ENCODE results near the gene GALNT17.

The GALNT17 gene

DNA sequence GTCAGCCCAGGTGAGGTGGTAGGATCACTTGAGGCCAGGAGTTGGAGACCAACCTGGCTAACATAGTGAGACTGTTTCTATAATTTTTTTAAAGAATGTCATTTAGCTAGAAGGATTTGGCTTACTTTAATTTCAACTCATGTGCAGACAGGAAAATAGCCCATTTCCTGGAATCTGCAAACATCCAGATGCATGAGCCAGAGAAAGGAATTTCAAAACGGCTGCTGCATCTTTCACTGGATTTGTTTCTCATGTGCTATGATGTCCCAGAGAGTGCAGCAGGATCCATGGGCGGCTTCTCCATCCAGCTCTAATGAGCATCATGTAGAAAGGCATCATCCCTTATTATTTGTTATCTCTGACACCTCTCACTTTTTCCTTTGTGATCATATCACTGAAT lies 149.3 kb downstream of the GALNT17 start:
- DNase-seq: no peak
- H3K36me3 ChIP-seq (replicated peaks): no peaks in the 10 kb centered on the region
- H3K27me3 ChIP-seq (replicated peaks): no peaks in the 10 kb centered on the region
- in situ Hi-C loops (cut with HindIII; ENCODE audit: low pct_ligation_motif_present, low sequenced_read_pairs): no loop called here
- H3K27ac ChIP-seq: no peak overlapping the region
- TF ChIP-seq, protein P1, sequence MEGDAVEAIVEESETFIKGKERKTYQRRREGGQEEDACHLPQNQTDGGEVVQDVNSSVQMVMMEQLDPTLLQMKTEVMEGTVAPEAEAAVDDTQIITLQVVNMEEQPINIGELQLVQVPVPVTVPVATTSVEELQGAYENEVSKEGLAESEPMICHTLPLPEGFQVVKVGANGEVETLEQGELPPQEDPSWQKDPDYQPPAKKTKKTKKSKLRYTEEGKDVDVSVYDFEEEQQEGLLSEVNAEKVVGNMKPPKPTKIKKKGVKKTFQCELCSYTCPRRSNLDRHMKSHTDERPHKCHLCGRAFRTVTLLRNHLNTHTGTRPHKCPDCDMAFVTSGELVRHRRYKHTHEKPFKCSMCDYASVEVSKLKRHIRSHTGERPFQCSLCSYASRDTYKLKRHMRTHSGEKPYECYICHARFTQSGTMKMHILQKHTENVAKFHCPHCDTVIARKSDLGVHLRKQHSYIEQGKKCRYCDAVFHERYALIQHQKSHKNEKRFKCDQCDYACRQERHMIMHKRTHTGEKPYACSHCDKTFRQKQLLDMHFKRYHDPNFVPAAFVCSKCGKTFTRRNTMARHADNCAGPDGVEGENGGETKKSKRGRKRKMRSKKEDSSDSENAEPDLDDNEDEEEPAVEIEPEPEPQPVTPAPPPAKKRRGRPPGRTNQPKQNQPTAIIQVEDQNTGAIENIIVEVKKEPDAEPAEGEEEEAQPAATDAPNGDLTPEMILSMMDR (IDR thresholded peaks at IDR 0.05; ENCODE audit: low read depth, low read length, missing control alignments): no peak
- H3K4me3 ChIP-seq (ENCODE audit: low read depth, low read length): no peak overlapping the region

GRCh38 chr7:71283802-71284201 lies 151.9 kb downstream of the GALNT17 start:
- H3K27ac ChIP-seq: no peak overlapping the region
- in situ Hi-C loops (cut with HindIII; ENCODE audit: low pct_ligation_motif_present, low sequenced_read_pairs): no loop called here
- no peak for DNase-seq
- no peaks in the 10 kb centered on the region for H3K36me3 ChIP-seq (replicated peaks)
- H3K4me3 ChIP-seq (ENCODE audit: low read depth, low read length): no peak overlapping the region
- TF ChIP-seq, protein P1 (IDR thresholded peaks at IDR 0.05; ENCODE audit: low read depth, low read length, missing control alignments): no peak
- H3K27me3 ChIP-seq (replicated peaks): no peaks in the 10 kb centered on the region

- no peak overlapping the region for H3K4me3 ChIP-seq (ENCODE audit: low read depth, low read length)
- no peak overlapping the region for H3K27ac ChIP-seq
- TF ChIP-seq, protein P1 (IDR thresholded peaks at IDR 0.05; ENCODE audit: low read depth, low read length, missing control alignments): no peak
- H3K36me3 ChIP-seq (replicated peaks): no peaks in the 10 kb centered on the region
- H3K27me3 ChIP-seq (replicated peaks): no peaks in the 10 kb centered on the region
- DNase-seq: no peak
- in situ Hi-C loops (cut with HindIII; ENCODE audit: low pct_ligation_motif_present, low sequenced_read_pairs): no loop called here
Observed at GRCh38 chr7:71285571-71286145, 153.7 kb downstream of the GALNT17 start.

DNA sequence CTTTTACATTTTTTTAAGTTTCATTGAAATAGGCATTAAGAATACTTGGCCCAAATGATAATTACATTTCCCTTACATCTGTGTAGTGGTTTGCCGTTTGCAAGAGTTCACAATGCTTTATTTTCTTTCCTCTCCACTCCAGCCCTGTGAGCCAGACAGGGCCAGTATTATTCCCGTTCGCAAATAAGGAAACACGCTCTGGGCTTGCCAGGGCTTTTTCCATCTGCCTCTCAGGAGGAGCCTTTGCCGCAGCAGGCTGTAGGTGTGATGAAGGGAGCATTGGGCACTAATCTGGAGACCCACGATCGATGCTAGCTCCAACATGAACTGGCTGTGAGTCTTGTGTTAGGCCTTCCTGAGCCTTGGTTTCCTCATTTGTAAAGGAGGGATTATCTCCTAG lies 154.4 kb downstream of the GALNT17 start:
- TF ChIP-seq, protein P1 (IDR thresholded peaks at IDR 0.05; ENCODE audit: low read depth, low read length, missing control alignments): no peak
- H3K27ac ChIP-seq: no peak overlapping the region
- no peak overlapping the region for H3K4me3 ChIP-seq (ENCODE audit: low read depth, low read length)
- in situ Hi-C loops (cut with HindIII; ENCODE audit: low pct_ligation_motif_present, low sequenced_read_pairs): no loop called here
- no peak for DNase-seq
- no peaks in the 10 kb centered on the region for H3K36me3 ChIP-seq (replicated peaks)
- H3K27me3 ChIP-seq (replicated peaks): no peaks in the 10 kb centered on the region

- Histone ChIP-seq H3K27me3 (replicated peaks) (no peaks in the 10 kb centered on the region), H3K4me3 (ENCODE audit: low read depth, low read length) (no peak overlapping the region), H3K27ac (no peak overlapping the region), H3K36me3 (replicated peaks) (no peaks in the 10 kb centered on the region)
- in situ Hi-C loops (cut with HindIII; ENCODE audit: low pct_ligation_motif_present, low sequenced_read_pairs): no loop called here
- TF ChIP-seq, protein P1 (IDR thresholded peaks at IDR 0.05; ENCODE audit: low read depth, low read length, missing control alignments): no peak
- DNase-seq: no peak
Observed at GRCh38 chr7:71286924-71287323, 155.0 kb downstream of the GALNT17 start.

DNA sequence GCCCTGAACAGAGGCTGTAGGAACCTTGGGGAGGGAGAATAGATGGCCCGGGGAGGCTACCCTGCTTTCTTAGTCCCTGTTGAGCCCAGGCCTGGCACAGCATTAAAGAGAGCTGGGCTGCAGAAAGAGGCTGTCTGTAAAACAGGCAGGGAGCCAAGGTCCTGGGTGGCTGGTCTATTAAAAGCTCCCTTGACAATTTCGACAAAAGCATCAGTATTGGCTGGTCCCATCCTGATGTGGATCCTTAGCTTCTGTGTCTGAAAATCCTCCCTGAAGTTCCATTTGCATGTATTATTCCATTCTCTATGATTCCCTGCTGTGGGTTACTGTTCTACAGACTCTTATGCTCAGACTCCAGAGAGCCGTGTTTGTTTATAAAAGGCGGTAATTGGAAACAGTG lies 158.5 kb downstream of the GALNT17 start:
- H3K4me3 ChIP-seq (ENCODE audit: low read depth, low read length): no peak overlapping the region
- H3K36me3 ChIP-seq (replicated peaks): no peaks in the 10 kb centered on the region
- no peak overlapping the region for H3K27ac ChIP-seq
- in situ Hi-C loops (cut with HindIII; ENCODE audit: low pct_ligation_motif_present, low sequenced_read_pairs): no loop called here
- H3K27me3 ChIP-seq (replicated peaks): no peaks in the 10 kb centered on the region
- no peak for DNase-seq
- TF ChIP-seq, protein P1 (IDR thresholded peaks at IDR 0.05; ENCODE audit: low read depth, low read length, missing control alignments): no peak
